H9 (cell line): ENCODE results near the gene CAMTA1. TPM values are rescaled to one million over a fixed set of nuclear protein-coding genes. Genes with fewer than 3 reads are reported as not detected.

Experiments
- DNase-seq: peaks from one replicate; pipeline ENCODE4 v3.0.0-alpha.2; 2017
- H2AFZ ChIP-seq: one replicate; pipeline ENCODE4 v1.6.1; 2013; ENCODE audit warnings: mild to moderate bottlenecking, low read length, control low read depth, moderate library complexity
- H2AK5ac ChIP-seq: 2 replicates; pipeline ENCODE4 v1.6.1; 2013; ENCODE audit warnings: low read length, control low read depth, mixed read lengths; ENCODE audit not compliant: insufficient read length
- H2BK120ac ChIP-seq: one replicate; pipeline ENCODE4 v1.6.1; 2013; ENCODE audit warnings: low read depth, mild to moderate bottlenecking, low read length, control low read depth, inconsistent platforms; ENCODE audit not compliant: poor library complexity, severe bottlenecking
- H2BK12ac ChIP-seq: 2 replicates; pipeline ENCODE4 v1.6.1; 2013; ENCODE audit warnings: low read length, control low read depth, mixed read lengths, low read depth; ENCODE audit not compliant: insufficient read length
- H2BK15ac ChIP-seq: 2 replicates; pipeline ENCODE4 v1.6.1; 2013; ENCODE audit warnings: low read depth, low read length, control low read depth
- H2BK20ac ChIP-seq: one replicate; pipeline ENCODE4 v1.6.1; 2013; ENCODE audit warnings: low read depth, mild to moderate bottlenecking, low read length, control low read depth, inconsistent platforms; ENCODE audit not compliant: poor library complexity, severe bottlenecking
- H2BK5ac ChIP-seq: 2 replicates; pipeline ENCODE4 v1.6.1; 2013; ENCODE audit warnings: low read length, control low read depth, mixed read lengths; ENCODE audit not compliant: insufficient read length
- H3K14ac ChIP-seq: 2 replicates; pipeline ENCODE4 v1.6.1; 2013; ENCODE audit warnings: low read length, control low read depth; ENCODE audit not compliant: insufficient read depth
- H3K18ac ChIP-seq: 2 replicates; pipeline ENCODE4 v1.6.1; 2013; ENCODE audit warnings: low read depth, mild to moderate bottlenecking, mixed read lengths, low read length, control low read depth; ENCODE audit not compliant: insufficient read length
- H3K23ac ChIP-seq: 2 replicates; pipeline ENCODE4 v1.6.1; 2013; ENCODE audit warnings: low read length, control low read depth, mixed read lengths, low read depth; ENCODE audit not compliant: insufficient read length
- H3K23me2 ChIP-seq: 2 replicates; pipeline ENCODE4 v1.6.1; 2013; ENCODE audit warnings: low read depth, mild to moderate bottlenecking, mixed read lengths, low read length, control low read depth; ENCODE audit not compliant: insufficient read length, poor library complexity, severe bottlenecking
- H3K27ac ChIP-seq: 2 replicates; pipeline ENCODE4 v1.5.1; 2013; ENCODE audit warnings: low read length, control low read depth, mixed read lengths, low read depth; ENCODE audit not compliant: insufficient read length
- H3K27me3 ChIP-seq: 2 replicates; pipeline ENCODE4 v1.6.1; 2013; ENCODE audit warnings: low read length, control low read depth, inconsistent platforms; ENCODE audit not compliant: insufficient read depth
- H3K4ac ChIP-seq: 2 replicates; pipeline ENCODE4 v1.6.1; 2013; ENCODE audit warnings: low read depth, mild to moderate bottlenecking, control low read depth, inconsistent platforms, low read length, moderate library complexity
- H3K4me1 ChIP-seq: 2 replicates; pipeline ENCODE4 v1.6.1; 2013; ENCODE audit warnings: low read length, control low read depth, inconsistent platforms; ENCODE audit not compliant: insufficient read depth
- H3K4me2 ChIP-seq: 2 replicates; pipeline ENCODE4 v1.6.1; 2013; ENCODE audit warnings: low read length, control low read depth, mixed read lengths; ENCODE audit not compliant: insufficient read length, insufficient read depth
- H3K56ac ChIP-seq: 2 replicates; pipeline ENCODE4 v1.6.1; 2013; ENCODE audit warnings: low read depth, mild to moderate bottlenecking, mixed read lengths, low read length, control low read depth; ENCODE audit not compliant: insufficient read length
- H3K79me1 ChIP-seq: 2 replicates; pipeline ENCODE4 v1.6.1; 2013; ENCODE audit warnings: low read depth, mild to moderate bottlenecking, moderate library complexity, low read length, control low read depth, inconsistent platforms; ENCODE audit not compliant: insufficient read depth, poor library complexity, severe bottlenecking
- H3K79me2 ChIP-seq: 2 replicates; pipeline ENCODE4 v1.6.1; 2013; ENCODE audit warnings: low read length, control low read depth, inconsistent platforms; ENCODE audit not compliant: insufficient read depth
- H3K9ac ChIP-seq: 2 replicates; pipeline ENCODE4 v1.6.1; 2013; ENCODE audit warnings: low read length, control low read depth, mixed read lengths; ENCODE audit not compliant: insufficient read length; ENCODE audit errors: extremely low read depth
- H3K9me3 ChIP-seq: one replicate; pipeline ENCODE4 v1.6.1; 2013; ENCODE audit warnings: low read depth, low read length, inconsistent platforms; ENCODE audit not compliant: control insufficient read depth
- H3T11ph ChIP-seq: one replicate; pipeline ENCODE4 v1.6.1; 2013; ENCODE audit warnings: mild to moderate bottlenecking, low read length, control low read depth, inconsistent platforms
- H4K20me1 ChIP-seq: one replicate; pipeline ENCODE4 v1.6.1; 2013; ENCODE audit not compliant: control insufficient read depth, insufficient read length, insufficient read depth
- H4K5ac ChIP-seq: 2 replicates; pipeline ENCODE4 v1.6.1; 2013; ENCODE audit warnings: low read depth, mild to moderate bottlenecking, mixed read lengths, low read length, control low read depth; ENCODE audit not compliant: insufficient read length
- H4K8ac ChIP-seq: replicated peaks from 2 replicates; pipeline ENCODE4 v1.6.1; 2013; ENCODE audit warnings: low read length, control low read depth, mixed read lengths, low read depth; ENCODE audit not compliant: insufficient read length
- H4K91ac ChIP-seq: 2 replicates; pipeline ENCODE4 v1.6.1; 2013; ENCODE audit warnings: low read depth, mild to moderate bottlenecking, moderate library complexity, mixed read lengths, low read length, control low read depth; ENCODE audit not compliant: insufficient read length
- H3K27ac Mint-ChIP-seq, 3 experiments: 2 replicates in 2 of 3; 3 replicates in 1 of 3; pipeline ENCODE4 v1.8.0; 2020 to 2021; ENCODE audit warnings: mixed read lengths in 3 of 3, mild to moderate bottlenecking in 1 of 3, moderate library complexity in 1 of 3
- H3K27me3 Mint-ChIP-seq: 2 replicates; pipeline ENCODE4 v1.8.0; 2021; ENCODE audit warnings: low read depth, mild to moderate bottlenecking, moderate library complexity, mixed read lengths
- H3K36me3 Mint-ChIP-seq, 3 experiments: 2 replicates in 2 of 3; 3 replicates in 1 of 3; pipeline ENCODE4 v1.8.0; 2020 to 2021; ENCODE audit warnings: low read depth in 3 of 3, mixed read lengths in 3 of 3; ENCODE audit not compliant: insufficient read depth in 1 of 3
- H3K4me1 Mint-ChIP-seq, 2 experiments: 2 replicates each; pipeline ENCODE4 v1.8.0; 2020; ENCODE audit warnings: mixed read lengths in 2 of 2
- H3K4me3 Mint-ChIP-seq, 2 experiments: 2 replicates in 1 of 2; 3 replicates in 1 of 2; pipeline ENCODE4 v1.8.0; 2020 to 2021; ENCODE audit warnings: mild to moderate bottlenecking in 2 of 2, mixed read lengths in 2 of 2, moderate library complexity in 1 of 2
- H3K9me3 Mint-ChIP-seq, 2 experiments: 2 replicates in 1 of 2; 3 replicates in 1 of 2; pipeline ENCODE4 v1.8.0; 2020; ENCODE audit warnings: mild to moderate bottlenecking in 2 of 2, mixed read lengths in 2 of 2, moderate library complexity in 1 of 2
- CTCF ChIP-seq: fragments of 200-600 bp; sonication (generic); conservative IDR thresholded peaks from 3 replicates; pipeline ENCODE4 v1.8.0; 2021; ENCODE audit warnings: antibody characterized with exemption, mild to moderate bottlenecking
- WGBS: extraction: QIAGEN DNeasy Blood & Tissue Kit; methylation state at CpG from one replicate; pipeline ENCODE4 v1.1.7; 2013; ENCODE audit warnings: missing lambda C conversion rate, low lambda C conversion rate, mixed read lengths; ENCODE audit not compliant: insufficient read length; ENCODE audit errors: extremely low coverage; 5-methylcytosine and 5-hydroxymethylcytosine counted together
- total RNA-seq: library from RNA; stranded (reverse); gene quantifications from 2 replicates; pipeline ENCODE4 v1.2.1, GENCODE V29; 2021

CAMTA1 gene
- total RNA-seq, 1 experiment from 2014 or later: 115 TPM

DNA sequence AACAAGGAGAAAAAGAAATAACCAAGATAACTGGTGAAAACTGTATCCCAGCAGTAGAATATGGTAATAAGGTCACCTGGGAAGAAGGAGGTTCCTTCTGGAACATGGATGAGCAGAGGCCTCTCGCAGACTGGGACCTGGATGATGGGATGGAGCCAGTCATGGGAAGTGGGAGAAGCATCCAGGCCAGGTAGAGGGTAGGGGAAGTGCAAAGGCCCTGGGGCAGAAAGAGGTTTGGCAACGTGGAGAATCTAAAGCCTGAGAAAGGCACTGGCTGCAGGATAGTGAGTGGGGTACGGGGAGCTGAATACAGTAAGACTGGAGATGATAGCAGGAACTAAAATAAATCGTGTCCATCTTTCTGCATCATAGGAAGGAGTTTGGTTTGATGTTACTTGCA lies 889.7 kb downstream of the CAMTA1 start:
- Histone ChIP-seq H2BK15ac (no peak overlapping the region), H3K4me2 (no peak overlapping the region), H3K56ac (no peak overlapping the region), H2BK12ac (no peak overlapping the region), H3K79me1 (no peaks in the 10 kb centered on the region), H3K23me2 (peaks cover 2% of the 10 kb centered on the region), H3K4me1 (no peaks in the 10 kb centered on the region; the same call in 1 of the 2 replicates), H2BK120ac (no peak overlapping the region), H3K27ac (no peak overlapping the region), H2BK20ac (no peak overlapping the region), H4K91ac (no peak overlapping the region), H3K4ac (no peak overlapping the region), H2AFZ (no peak overlapping the region), H4K20me1 (no peaks in the 10 kb centered on the region), H3K79me2 (no peaks in the 10 kb centered on the region), H2BK5ac (no peak overlapping the region), H4K8ac (no peak overlapping the region), H3K9me3 (no peaks in the 10 kb centered on the region), H3K14ac (no peak overlapping the region), H3K27me3 (no peaks in the 10 kb centered on the region; the same call in 1 of the 2 replicates), H3K9ac (no peak overlapping the region), H3K18ac (no peak overlapping the region), H3T11ph (no peak overlapping the region), H2AK5ac (no peak overlapping the region), H4K5ac (no peak overlapping the region), H3K23ac (no peak overlapping the region)
- Mint-ChIP-seq H3K36me3 (no peaks in the 10 kb centered on the region), H3K27ac (no peak overlapping the region), H3K9me3 (no peaks in the 10 kb centered on the region), H3K4me1 (peaks cover 7 to 14% of the 10 kb centered on the region in 2 experiments), H3K27me3 (peaks cover 41% of the 10 kb centered on the region), H3K4me3 (no peak overlapping the region)
- no peak for DNase-seq
- no peak for TF ChIP-seq CTCF
- WGBS: no CpG with 5 or more reads among the region's 4 CpGs
